ENCODE measurements around the gene RETN.

The RETN gene

GRCh38 chr19:7697721-7698287 is 29.0 kb downstream of the RETN start:
- no peak overlapping the region for H3K4me3 ChIP-seq (ENCODE audit: low read depth, low read length)
- no peaks in the 10 kb centered on the region for H3K79me2 ChIP-seq
- no peak overlapping the region for H3K4me2 ChIP-seq (ENCODE audit: low read length)
- no peaks in the 10 kb centered on the region for H3K9me3 ChIP-seq (ENCODE audit: control insufficient read depth, low read length)
- TF ChIP-seq, protein P1, sequence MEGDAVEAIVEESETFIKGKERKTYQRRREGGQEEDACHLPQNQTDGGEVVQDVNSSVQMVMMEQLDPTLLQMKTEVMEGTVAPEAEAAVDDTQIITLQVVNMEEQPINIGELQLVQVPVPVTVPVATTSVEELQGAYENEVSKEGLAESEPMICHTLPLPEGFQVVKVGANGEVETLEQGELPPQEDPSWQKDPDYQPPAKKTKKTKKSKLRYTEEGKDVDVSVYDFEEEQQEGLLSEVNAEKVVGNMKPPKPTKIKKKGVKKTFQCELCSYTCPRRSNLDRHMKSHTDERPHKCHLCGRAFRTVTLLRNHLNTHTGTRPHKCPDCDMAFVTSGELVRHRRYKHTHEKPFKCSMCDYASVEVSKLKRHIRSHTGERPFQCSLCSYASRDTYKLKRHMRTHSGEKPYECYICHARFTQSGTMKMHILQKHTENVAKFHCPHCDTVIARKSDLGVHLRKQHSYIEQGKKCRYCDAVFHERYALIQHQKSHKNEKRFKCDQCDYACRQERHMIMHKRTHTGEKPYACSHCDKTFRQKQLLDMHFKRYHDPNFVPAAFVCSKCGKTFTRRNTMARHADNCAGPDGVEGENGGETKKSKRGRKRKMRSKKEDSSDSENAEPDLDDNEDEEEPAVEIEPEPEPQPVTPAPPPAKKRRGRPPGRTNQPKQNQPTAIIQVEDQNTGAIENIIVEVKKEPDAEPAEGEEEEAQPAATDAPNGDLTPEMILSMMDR (IDR thresholded peaks at IDR 0.05) = no peak
- no peaks in the 10 kb centered on the region for H3K4me1 ChIP-seq
- no peaks in the 10 kb centered on the region for H3K36me3 ChIP-seq (ENCODE audit: control insufficient read depth, insufficient read depth, low read length)
- H3K27ac ChIP-seq = no peak overlapping the region
- H3K27me3 ChIP-seq (ENCODE audit: control insufficient read depth, insufficient read depth, low read length) = no peaks in the 10 kb centered on the region
- no peak overlapping the region for H3K9ac ChIP-seq
- no peak overlapping the region for H2AFZ ChIP-seq

- no peaks in the 10 kb centered on the region for H3K4me1 ChIP-seq
- no peaks in the 10 kb centered on the region for H3K9me3 ChIP-seq (ENCODE audit: control insufficient read depth, low read length)
- TF ChIP-seq, protein P1 (IDR thresholded peaks at IDR 0.05) = no peak
- H3K4me3 ChIP-seq (ENCODE audit: low read depth, low read length) = no peak overlapping the region
- H3K4me2 ChIP-seq (ENCODE audit: low read length) = no peak overlapping the region
- no peak overlapping the region for H3K27ac ChIP-seq
- H3K36me3 ChIP-seq (ENCODE audit: control insufficient read depth, insufficient read depth, low read length) = no peaks in the 10 kb centered on the region
- H2AFZ ChIP-seq = no peak overlapping the region
- no peaks in the 10 kb centered on the region for H3K27me3 ChIP-seq (ENCODE audit: control insufficient read depth, insufficient read depth, low read length)
- H3K79me2 ChIP-seq = no peaks in the 10 kb centered on the region
- H3K9ac ChIP-seq = no peak overlapping the region
Measured at GRCh38 chr19:7698583-7698982, 29.7 kb downstream of the RETN start.

GRCh38 chr19:7699003-7699402 is 30.2 kb downstream of the RETN start:
- H3K4me2 ChIP-seq (ENCODE audit: low read length) = no peak overlapping the region
- TF ChIP-seq, protein P1 (IDR thresholded peaks at IDR 0.05) = no peak
- H3K27me3 ChIP-seq (ENCODE audit: control insufficient read depth, insufficient read depth, low read length) = no peaks in the 10 kb centered on the region
- no peak overlapping the region for H3K9ac ChIP-seq
- no peak overlapping the region for H3K4me3 ChIP-seq (ENCODE audit: low read depth, low read length)
- no peaks in the 10 kb centered on the region for H3K36me3 ChIP-seq (ENCODE audit: control insufficient read depth, insufficient read depth, low read length)
- no peaks in the 10 kb centered on the region for H3K4me1 ChIP-seq
- no peaks in the 10 kb centered on the region for H3K9me3 ChIP-seq (ENCODE audit: control insufficient read depth, low read length)
- no peak overlapping the region for H3K27ac ChIP-seq
- H2AFZ ChIP-seq = no peak overlapping the region
- no peaks in the 10 kb centered on the region for H3K79me2 ChIP-seq

- Histone ChIP-seq H3K27ac (no peak overlapping the region), H3K9ac (no peak overlapping the region), H3K4me1 (no peaks in the 10 kb centered on the region), H3K79me2 (no peaks in the 10 kb centered on the region), H3K4me2 (ENCODE audit: low read length) (no peak overlapping the region), H2AFZ (no peak overlapping the region), H3K36me3 (ENCODE audit: control insufficient read depth, insufficient read depth, low read length) (no peaks in the 10 kb centered on the region), H3K9me3 (ENCODE audit: control insufficient read depth, low read length) (no peaks in the 10 kb centered on the region), H3K4me3 (ENCODE audit: low read depth, low read length) (no peak overlapping the region), H3K27me3 (ENCODE audit: control insufficient read depth, insufficient read depth, low read length) (no peaks in the 10 kb centered on the region)
- TF ChIP-seq, protein P1 (IDR thresholded peaks at IDR 0.05) = no peak
Measured at GRCh38 chr19:7699417-7700401, 30.9 kb downstream of the RETN start.
